ENCODE measurements around the gene ELL2. TPM values are rescaled to one million over a fixed set of nuclear protein-coding genes. Genes with fewer than 3 reads are reported as not detected.

Gene ELL2
- total and polyA plus RNA-seq, 2 donors (not counting 1 experiment from before 2014, with no cell fraction given) = 68.5 to 121 TPM

DNA sequence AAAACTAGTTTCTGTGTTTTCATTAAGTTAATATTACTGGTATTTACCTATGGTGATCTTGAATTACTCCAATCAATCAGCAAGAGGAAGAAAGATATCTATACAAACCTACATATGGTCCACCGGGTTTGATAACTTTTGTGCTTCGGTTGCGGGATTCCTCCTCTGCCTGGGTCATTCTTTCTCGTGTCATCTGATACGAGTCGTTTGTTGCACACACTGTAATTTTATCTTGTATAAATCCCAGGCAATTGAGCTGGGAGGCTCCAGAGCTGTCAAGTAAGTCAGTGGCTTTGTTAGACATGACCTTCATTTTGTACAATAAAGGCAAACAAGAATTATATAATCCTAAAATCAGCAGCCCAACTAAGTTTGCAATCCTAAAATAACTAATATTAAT is 48.0 kb downstream of the ELL2 start:
- H3K4me3 ChIP-seq (replicated peaks in 1 of 4; ENCODE audit: control extremely low read depth in 1 of 4, insufficient read depth in 1 of 4, low read depth in 3 of 4, low read length in 4 of 4) = no peak overlapping the region
- H3K4me2 ChIP-seq (ENCODE audit: extremely low read depth, insufficient read depth, low read length) = no peak overlapping the region
- TF ChIP-seq, protein P1, sequence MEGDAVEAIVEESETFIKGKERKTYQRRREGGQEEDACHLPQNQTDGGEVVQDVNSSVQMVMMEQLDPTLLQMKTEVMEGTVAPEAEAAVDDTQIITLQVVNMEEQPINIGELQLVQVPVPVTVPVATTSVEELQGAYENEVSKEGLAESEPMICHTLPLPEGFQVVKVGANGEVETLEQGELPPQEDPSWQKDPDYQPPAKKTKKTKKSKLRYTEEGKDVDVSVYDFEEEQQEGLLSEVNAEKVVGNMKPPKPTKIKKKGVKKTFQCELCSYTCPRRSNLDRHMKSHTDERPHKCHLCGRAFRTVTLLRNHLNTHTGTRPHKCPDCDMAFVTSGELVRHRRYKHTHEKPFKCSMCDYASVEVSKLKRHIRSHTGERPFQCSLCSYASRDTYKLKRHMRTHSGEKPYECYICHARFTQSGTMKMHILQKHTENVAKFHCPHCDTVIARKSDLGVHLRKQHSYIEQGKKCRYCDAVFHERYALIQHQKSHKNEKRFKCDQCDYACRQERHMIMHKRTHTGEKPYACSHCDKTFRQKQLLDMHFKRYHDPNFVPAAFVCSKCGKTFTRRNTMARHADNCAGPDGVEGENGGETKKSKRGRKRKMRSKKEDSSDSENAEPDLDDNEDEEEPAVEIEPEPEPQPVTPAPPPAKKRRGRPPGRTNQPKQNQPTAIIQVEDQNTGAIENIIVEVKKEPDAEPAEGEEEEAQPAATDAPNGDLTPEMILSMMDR (conservative IDR thresholded peaks at IDR 0.05 in 1 of 2, IDR thresholded peaks at IDR 0.05 in 1 of 2; ENCODE audit: low read depth in 1 of 2, low read length in 2 of 2) = no peak
- TF ChIP-seq EZH2 (IDR thresholded peaks at IDR 0.05; ENCODE audit: low read length, missing control alignments) = no peak
- no peaks in the 10 kb centered on the region for H4K20me1 ChIP-seq (ENCODE audit: control insufficient read depth, extremely low read depth, insufficient read depth, low read length)
- H3K27ac ChIP-seq (ENCODE audit: insufficient read depth, low read length) = no peak overlapping the region
- no peak overlapping the region for H2AFZ ChIP-seq (ENCODE audit: low read length)
- H3K79me2 ChIP-seq (ENCODE audit: control insufficient read depth, insufficient read depth, low read length) = peaks cover 59% of the 10 kb centered on the region
- H3K27me3 ChIP-seq (ENCODE audit: control insufficient read depth, insufficient read depth, low read length) = no peaks in the 10 kb centered on the region
- no peaks in the 10 kb centered on the region for H3K9me3 ChIP-seq (ENCODE audit: control insufficient read depth, insufficient read depth, low read depth, low read length)
- peaks cover 6% of the 10 kb centered on the region for H3K36me3 ChIP-seq (ENCODE audit: control insufficient read depth, insufficient read depth, low read length)
- no peak for DNase-seq (ENCODE audit: low read depth in 2 of 2)
- H3K4me1 ChIP-seq (ENCODE audit: control insufficient read depth, extremely low read depth, insufficient read depth, low read length) = no peaks in the 10 kb centered on the region
- no peak overlapping the region for H3K9ac ChIP-seq (ENCODE audit: insufficient read depth, low read length)

DNA sequence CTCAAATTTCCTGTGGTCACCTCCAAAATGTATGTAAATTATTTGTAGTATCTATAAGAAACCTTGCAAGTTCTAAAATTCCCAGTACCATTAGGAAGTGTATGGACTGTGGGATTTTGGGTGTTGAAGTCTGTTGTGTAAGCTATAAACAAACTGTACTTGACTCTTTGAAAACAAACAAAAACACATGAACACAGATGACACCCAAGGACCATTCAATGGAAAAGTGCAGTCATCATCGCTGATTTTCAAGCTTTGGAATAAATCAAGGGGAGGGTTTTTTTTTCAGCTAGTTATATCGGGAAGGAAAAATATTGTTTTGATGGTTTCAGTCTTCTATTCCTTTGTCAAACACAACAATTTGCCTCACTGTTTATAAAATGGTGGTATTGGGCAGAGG is 49.6 kb downstream of the ELL2 start:
- Histone ChIP-seq H2AFZ (ENCODE audit: low read length) (no peak overlapping the region), H3K36me3 (ENCODE audit: control insufficient read depth, insufficient read depth, low read length) (peaks cover 9% of the 10 kb centered on the region), H3K4me1 (ENCODE audit: control insufficient read depth, extremely low read depth, insufficient read depth, low read length) (no peaks in the 10 kb centered on the region), H3K27ac (ENCODE audit: insufficient read depth, low read length) (no peak overlapping the region), H3K4me2 (ENCODE audit: extremely low read depth, insufficient read depth, low read length) (no peak overlapping the region), H3K27me3 (ENCODE audit: control insufficient read depth, insufficient read depth, low read length) (no peaks in the 10 kb centered on the region), H3K79me2 (ENCODE audit: control insufficient read depth, insufficient read depth, low read length) (peaks cover 62% of the 10 kb centered on the region), H3K9me3 (ENCODE audit: control insufficient read depth, insufficient read depth, low read depth, low read length) (no peaks in the 10 kb centered on the region), H4K20me1 (ENCODE audit: control insufficient read depth, extremely low read depth, insufficient read depth, low read length) (no peaks in the 10 kb centered on the region), H3K9ac (ENCODE audit: insufficient read depth, low read length) (no peak overlapping the region), H3K4me3 (replicated peaks in 1 of 4; ENCODE audit: control extremely low read depth in 1 of 4, insufficient read depth in 1 of 4, low read depth in 3 of 4, low read length in 4 of 4) (no peak overlapping the region)
- TF ChIP-seq EZH2 (IDR thresholded peaks at IDR 0.05; ENCODE audit: low read length, missing control alignments) = no peak
- TF ChIP-seq, protein P1 (conservative IDR thresholded peaks at IDR 0.05 in 1 of 2, IDR thresholded peaks at IDR 0.05 in 1 of 2; ENCODE audit: low read depth in 1 of 2, low read length in 2 of 2) = no peak
- no peak for DNase-seq (ENCODE audit: low read depth in 2 of 2)

DNA sequence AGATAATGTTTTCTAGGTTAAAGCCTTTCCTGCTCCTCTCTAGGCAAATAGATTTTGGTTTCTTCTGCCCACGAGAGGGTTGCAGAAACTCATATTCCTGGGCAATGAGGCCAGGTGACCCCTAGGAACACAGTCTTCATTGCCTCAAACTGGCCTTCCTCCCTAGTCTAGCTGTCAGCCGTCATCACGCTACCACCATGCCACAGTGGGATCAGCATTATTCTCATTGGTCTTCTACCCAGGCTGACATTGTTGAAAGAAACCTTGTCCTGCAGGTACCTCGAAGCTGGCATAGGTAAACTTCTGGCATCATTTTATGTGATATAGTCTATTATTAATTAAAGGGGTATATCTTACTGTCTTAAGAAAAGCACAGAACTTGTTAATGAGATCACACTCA is 51.1 kb downstream of the ELL2 start:
- H3K79me2 ChIP-seq (ENCODE audit: control insufficient read depth, insufficient read depth, low read length) = peaks cover 51% of the 10 kb centered on the region
- H3K9me3 ChIP-seq (ENCODE audit: control insufficient read depth, insufficient read depth, low read depth, low read length) = no peaks in the 10 kb centered on the region
- no peak overlapping the region for H3K9ac ChIP-seq (ENCODE audit: insufficient read depth, low read length)
- no peaks in the 10 kb centered on the region for H4K20me1 ChIP-seq (ENCODE audit: control insufficient read depth, extremely low read depth, insufficient read depth, low read length)
- H3K27ac ChIP-seq (ENCODE audit: insufficient read depth, low read length) = no peak overlapping the region
- H3K4me3 ChIP-seq (replicated peaks in 1 of 4; ENCODE audit: control extremely low read depth in 1 of 4, insufficient read depth in 1 of 4, low read depth in 3 of 4, low read length in 4 of 4) = no peak overlapping the region
- no peak overlapping the region for H3K4me2 ChIP-seq (ENCODE audit: extremely low read depth, insufficient read depth, low read length)
- no peaks in the 10 kb centered on the region for H3K27me3 ChIP-seq (ENCODE audit: control insufficient read depth, insufficient read depth, low read length)
- no peaks in the 10 kb centered on the region for H3K4me1 ChIP-seq (ENCODE audit: control insufficient read depth, extremely low read depth, insufficient read depth, low read length)
- peaks cover 11% of the 10 kb centered on the region for H3K36me3 ChIP-seq (ENCODE audit: control insufficient read depth, insufficient read depth, low read length)
- H2AFZ ChIP-seq (ENCODE audit: low read length) = no peak overlapping the region
- TF ChIP-seq, protein P1 (conservative IDR thresholded peaks at IDR 0.05 in 1 of 2, IDR thresholded peaks at IDR 0.05 in 1 of 2; ENCODE audit: low read depth in 1 of 2, low read length in 2 of 2) = no peak
- no peak for TF ChIP-seq EZH2 (IDR thresholded peaks at IDR 0.05; ENCODE audit: low read length, missing control alignments)
- DNase-seq (ENCODE audit: low read depth in 2 of 2) = no peak

Data from fibroblast of lung (primary cell).